GM23338 (cell line): ENCODE measurements around the gene CASTOR1.

Experiments
- CREB1 ChIP-seq: fragments of 250-450 bp; sonication (Bioruptor Pico); IDR thresholded peaks from 2 replicates; pipeline ENCODE4 v1.5.0; 2020; ENCODE audit warnings: low read depth, mild to moderate bottlenecking, moderate library complexity
- EZH2 ChIP-seq: fragments of 200-600 bp; sonication (generic); IDR thresholded peaks from one replicate; pipeline ENCODE4 v1.8.0; 2017; ENCODE audit warnings: antibody characterized with exemption, mild to moderate bottlenecking, low read depth; ENCODE audit not compliant: unreplicated experiment
- EZH2phosphoT487 ChIP-seq: fragments of 200-600 bp; sonication (generic); IDR thresholded peaks from one replicate; pipeline ENCODE4 v1.8.1; 2018; ENCODE audit warnings: antibody characterized with exemption; ENCODE audit not compliant: unreplicated experiment
- JUNB ChIP-seq: IDR thresholded peaks from one replicate; pipeline ENCODE4 v1.6.1; 2016; ENCODE audit warnings: antibody characterized with exemption; ENCODE audit not compliant: unreplicated experiment
- POLR2AphosphoS5 ChIP-seq: IDR thresholded peaks from 2 replicates; pipeline ENCODE4 v1.6.1; 2016; ENCODE audit warnings: antibody characterized with exemption, low read depth
- REST ChIP-seq: IDR thresholded peaks from one replicate; pipeline ENCODE4 v1.6.1; 2018; ENCODE audit warnings: antibody characterized with exemption; ENCODE audit not compliant: unreplicated experiment
- ZNF114 ChIP-seq: fragments of 250-450 bp; sonication (Bioruptor Pico); IDR thresholded peaks from 2 replicates; pipeline ENCODE4 v1.5.0; 2020; ENCODE audit warnings: mild to moderate bottlenecking, moderate library complexity
- ZNF331 ChIP-seq: fragments of 250-450 bp; sonication (Bioruptor Pico); IDR thresholded peaks from 2 replicates; pipeline ENCODE4 v1.5.0; 2020; ENCODE audit warnings: low read depth, mild to moderate bottlenecking, moderate library complexity
- TF ChIP-seq, protein P1 (sequence below), 2 experiments: fragments of 200-600 bp in 1 of 2; sonication (generic) in 1 of 2; conservative IDR thresholded peaks; 2 replicates each; pipeline versions ENCODE4 v1.5.1 to v1.6.1; 2016 to 2017; ENCODE audit warnings: antibody characterized with exemption in 2 of 2, low read depth in 2 of 2, mild to moderate bottlenecking in 2 of 2, moderate library complexity in 1 of 2
- TF ChIP-seq, protein P2 (sequence below): IDR thresholded peaks from 2 replicates; pipeline ENCODE4 v1.6.1; 2016; ENCODE audit warnings: antibody characterized with exemption

GRCh38 chr22:30294066-30294465 is 4.8 kb upstream of the CASTOR1 start:
- TF ChIP-seq, protein P1, sequence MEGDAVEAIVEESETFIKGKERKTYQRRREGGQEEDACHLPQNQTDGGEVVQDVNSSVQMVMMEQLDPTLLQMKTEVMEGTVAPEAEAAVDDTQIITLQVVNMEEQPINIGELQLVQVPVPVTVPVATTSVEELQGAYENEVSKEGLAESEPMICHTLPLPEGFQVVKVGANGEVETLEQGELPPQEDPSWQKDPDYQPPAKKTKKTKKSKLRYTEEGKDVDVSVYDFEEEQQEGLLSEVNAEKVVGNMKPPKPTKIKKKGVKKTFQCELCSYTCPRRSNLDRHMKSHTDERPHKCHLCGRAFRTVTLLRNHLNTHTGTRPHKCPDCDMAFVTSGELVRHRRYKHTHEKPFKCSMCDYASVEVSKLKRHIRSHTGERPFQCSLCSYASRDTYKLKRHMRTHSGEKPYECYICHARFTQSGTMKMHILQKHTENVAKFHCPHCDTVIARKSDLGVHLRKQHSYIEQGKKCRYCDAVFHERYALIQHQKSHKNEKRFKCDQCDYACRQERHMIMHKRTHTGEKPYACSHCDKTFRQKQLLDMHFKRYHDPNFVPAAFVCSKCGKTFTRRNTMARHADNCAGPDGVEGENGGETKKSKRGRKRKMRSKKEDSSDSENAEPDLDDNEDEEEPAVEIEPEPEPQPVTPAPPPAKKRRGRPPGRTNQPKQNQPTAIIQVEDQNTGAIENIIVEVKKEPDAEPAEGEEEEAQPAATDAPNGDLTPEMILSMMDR (conservative IDR thresholded peaks at IDR 0.05; ENCODE audit: low read depth in 2 of 2), result no peak
- TF ChIP-seq EZH2 (no peak), JUNB (no peak), ZNF114 (no peak), POLR2AphosphoS5 (no peak), CREB1 (CRISPR knock-in tag) (no peak), EZH2phosphoT487 (no peak), REST (no peak), ZNF331 (CRISPR knock-in tag) (no peak)
- TF ChIP-seq, protein P2, sequence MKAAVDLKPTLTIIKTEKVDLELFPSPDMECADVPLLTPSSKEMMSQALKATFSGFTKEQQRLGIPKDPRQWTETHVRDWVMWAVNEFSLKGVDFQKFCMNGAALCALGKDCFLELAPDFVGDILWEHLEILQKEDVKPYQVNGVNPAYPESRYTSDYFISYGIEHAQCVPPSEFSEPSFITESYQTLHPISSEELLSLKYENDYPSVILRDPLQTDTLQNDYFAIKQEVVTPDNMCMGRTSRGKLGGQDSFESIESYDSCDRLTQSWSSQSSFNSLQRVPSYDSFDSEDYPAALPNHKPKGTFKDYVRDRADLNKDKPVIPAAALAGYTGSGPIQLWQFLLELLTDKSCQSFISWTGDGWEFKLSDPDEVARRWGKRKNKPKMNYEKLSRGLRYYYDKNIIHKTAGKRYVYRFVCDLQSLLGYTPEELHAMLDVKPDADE, result no peak
